GM12878 (cell line): ENCODE results near the gene CHD5. TPM values are rescaled to one million over a fixed set of nuclear protein-coding genes. Genes with fewer than 3 reads are reported as not detected.

Source experiments
- ATAC-seq: fragments of 200-7000 bp; cut with Tn5 transposase; 3 replicates; pipeline ENCODE4 v1.9.1; 2020; ENCODE audit warnings: mild to moderate bottlenecking, moderate library complexity
- BruUV-seq: library from RNA; stranded (reverse); fragments of 400-500 nt; replicated peaks from 2 replicates; lab custom pipeline; 2021; lab: Mats Ljungman, UMichigan
- CTCF ChIA-PET: fragments of 300-600 bp; sonication (Branson Sonifier 250); formaldehyde crosslinking; extraction: SDS; loops from one replicate; lab custom pipeline; 2021; ENCODE audit warnings: inconsistent platforms; lab: Yijun Ruan, JAX
- POLR2A ChIA-PET: fragments of 350-600 bp; formaldehyde crosslinking; extraction: SDS; loops from one replicate; lab custom pipeline; 2021; ENCODE audit warnings: inconsistent platforms; lab: Charles Lee
- RAD21 ChIA-PET: fragments of 300-600 bp; sonication (Branson Sonifier 250); formaldehyde crosslinking; loops from one replicate; lab custom pipeline; 2023; ENCODE audit warnings: antibody characterized with exemption; ENCODE audit not compliant: unreplicated experiment; lab: Charles Lee
- SMC1A ChIA-PET: fragments of 300-600 bp; sonication (Branson Sonifier 250); formaldehyde crosslinking; loops from one replicate; lab custom pipeline; 2023; ENCODE audit not compliant: unreplicated experiment, uncharacterized antibody; lab: Charles Lee
- DNase-seq: peaks from one replicate; pipeline ENCODE4 v3.0.0-alpha.2; 2011; ENCODE audit warnings: low read depth, low spot score
- FAIRE-seq: peaks from 3 replicates; lab custom pipeline; 2011; peaks lifted over from hg19 to GRCh38; lab: Jason Lieb, UNC
- H2AFZ ChIP-seq: 2 replicates; pipeline ENCODE4 v1.6.0; 2011; ENCODE audit warnings: low read depth, low read length, control low read depth; ENCODE audit not compliant: control insufficient read depth
- H3K27ac ChIP-seq: 2 replicates; pipeline ENCODE4 v1.5.1; 2011; ENCODE audit warnings: control low read depth; ENCODE audit not compliant: control insufficient read depth, insufficient read depth
- H3K27me3 ChIP-seq, 2 experiments: replicated peaks in 1 of 2; 2 replicates each; pipeline versions ENCODE4 v1.6.0 to v1.6.1; 2011; ENCODE audit warnings: low read length in 1 of 2; ENCODE audit not compliant: control insufficient read depth in 2 of 2, insufficient read depth in 2 of 2
- H3K36me3 ChIP-seq, 2 experiments: 2 replicates each; pipeline ENCODE4 v1.5.1; 2011; ENCODE audit warnings: low read length in 1 of 2; ENCODE audit not compliant: control insufficient read depth in 2 of 2, insufficient read depth in 2 of 2
- H3K4me1 ChIP-seq: 2 replicates; pipeline ENCODE4 v1.6.1; 2011; ENCODE audit warnings: mild to moderate bottlenecking, low read length, moderate library complexity, mixed read lengths; ENCODE audit not compliant: control insufficient read depth, insufficient read depth
- H3K4me2 ChIP-seq: 2 replicates; pipeline ENCODE4 v1.6.0; 2011; ENCODE audit warnings: control low read depth; ENCODE audit not compliant: control insufficient read depth, insufficient read depth
- H3K4me3 ChIP-seq: fragments of 200-600 bp; sonication (generic); 2 replicates; pipeline ENCODE4 v1.5.1; 2016
- H3K79me2 ChIP-seq: 2 replicates; pipeline ENCODE4 v1.6.0; 2011; ENCODE audit warnings: low read length; ENCODE audit not compliant: control insufficient read depth, insufficient read depth
- H3K9ac ChIP-seq: 2 replicates; pipeline ENCODE4 v1.8.0; 2011; ENCODE audit warnings: low read length, control low read depth, mixed read lengths; ENCODE audit not compliant: control insufficient read depth, insufficient read depth
- H3K9me3 ChIP-seq: replicated peaks from 3 replicates; pipeline ENCODE4 v1.5.1; 2011; ENCODE audit warnings: mild to moderate bottlenecking, low read length; ENCODE audit not compliant: control insufficient read depth, insufficient read depth
- H4K20me1 ChIP-seq: 2 replicates; pipeline ENCODE4 v1.6.0; 2011; ENCODE audit not compliant: control insufficient read depth, insufficient read depth
- CBX3 ChIP-seq: fragments of 200-600 bp; sonication (generic); IDR thresholded peaks from 2 replicates; pipeline ENCODE4 v1.6.1; 2016; ENCODE audit warnings: low read depth, borderline replicate concordance
- E2F4 ChIP-seq: IDR thresholded peaks from 2 replicates; pipeline ENCODE4 v1.6.1; 2012; ENCODE audit warnings: low read depth, low read length, improper control_type of control experiment
- FOS ChIP-seq: IDR thresholded peaks from 3 replicates; pipeline ENCODE4 v1.6.1; 2011; ENCODE audit warnings: borderline replicate concordance; ENCODE audit not compliant: insufficient read length; ENCODE audit errors: extremely low read depth
- FOXK2 ChIP-seq: fragments of 450-650 bp; IDR thresholded peaks from 2 replicates; pipeline ENCODE4 v1.6.1; 2017; ENCODE audit warnings: mild to moderate bottlenecking, moderate library complexity
- FOXM1 ChIP-seq: IDR thresholded peaks from 2 replicates; pipeline ENCODE4 v1.6.1; 2012; ENCODE audit warnings: low read depth, mild to moderate bottlenecking, inconsistent platforms, low read length, moderate library complexity
- HCFC1 ChIP-seq: fragments of 150-350 bp; IDR thresholded peaks from 2 replicates; pipeline ENCODE4 v1.6.1; 2014; ENCODE audit warnings: low read length
- KDM1A ChIP-seq: fragments of 200-600 bp; sonication (generic); IDR thresholded peaks from 2 replicates; pipeline ENCODE4 v1.6.1; 2016; ENCODE audit warnings: borderline replicate concordance
- MEF2B ChIP-seq: fragments of 450-650 bp; IDR thresholded peaks from 2 replicates; pipeline ENCODE4 v1.6.1; 2018; ENCODE audit warnings: mild to moderate bottlenecking, moderate library complexity; ENCODE audit not compliant: partially characterized antibody, poor library complexity, severe bottlenecking
- MXI1 ChIP-seq: fragments of 150-350 bp; IDR thresholded peaks from 2 replicates; pipeline ENCODE4 v1.6.1; 2011; ENCODE audit warnings: low read depth, mild to moderate bottlenecking, inconsistent platforms, low read length, improper control_type of control experiment
- NRF1 ChIP-seq: conservative IDR thresholded peaks from 2 replicates; pipeline ENCODE4 v1.6.1; 2011; ENCODE audit warnings: mild to moderate bottlenecking, low read depth, low read length, improper control_type of control experiment
- PKNOX1 ChIP-seq: fragments of 450-650 bp; IDR thresholded peaks from 2 replicates; pipeline ENCODE4 v1.6.1; 2016; ENCODE audit warnings: mild to moderate bottlenecking
- PRDM15 ChIP-seq: fragments of 450-650 bp; formaldehyde crosslinking; IDR thresholded peaks from 2 replicates; pipeline ENCODE4 v1.4.0; 2020; ENCODE audit warnings: mild to moderate bottlenecking, moderate library complexity
- RAD51 ChIP-seq: fragments of 450-650 bp; IDR thresholded peaks from 2 replicates; pipeline ENCODE4 v1.6.1; 2016; ENCODE audit warnings: moderate library complexity, mild to moderate bottlenecking, inconsistent platforms
- SMC3 ChIP-seq: IDR thresholded peaks from 2 replicates; pipeline ENCODE4 v1.6.1; 2011; ENCODE audit warnings: low read length, improper control_type of control experiment, borderline replicate concordance
- ZBTB11 ChIP-seq: fragments of 450-650 bp; formaldehyde crosslinking; IDR thresholded peaks from 2 replicates; pipeline ENCODE4 v1.5.0; 2022; ENCODE audit warnings: mild to moderate bottlenecking, missing genetic modification characterization
- ZNF274 ChIP-seq: IDR thresholded peaks from one replicate; pipeline ENCODE4 v1.8.0; 2011; ENCODE audit not compliant: insufficient read length, insufficient read depth
- ZSCAN29 ChIP-seq: fragments of 450-650 bp; IDR thresholded peaks from 2 replicates; pipeline ENCODE4 v1.6.1; 2017; ENCODE audit warnings: mild to moderate bottlenecking, moderate library complexity
- WGBS: methylation state at CpG from one replicate; pipeline ENCODE4 v1.1.6; 2016; ENCODE audit warnings: low lambda C conversion rate; ENCODE audit not compliant: insufficient replicate concordance, insufficient coverage; ENCODE audit errors: missing lambda C conversion rate; 5-methylcytosine and 5-hydroxymethylcytosine counted together
- in situ Hi-C: fragments of 300-500 bp; cut with MboI; formaldehyde crosslinking; loops from 9 replicates; pipeline ENCODE4 v1.14.3; 2018; ENCODE audit warnings: mixed read lengths
- intact Hi-C: fragments of 100-400 bp; cut with micrococcal nuclease; formaldehyde crosslinking; loops from one replicate; pipeline ENCODE4 v1.14.2; 2022; ENCODE audit not compliant: unreplicated experiment
- polyA plus RNA-seq, 11 experiments: library from polyadenylated mRNA; depleted of rRNA in 4 of 11; unstranded in 6 of 11; stranded (reverse) in 5 of 11; fragments of >200 nt; fragmentation: Nextera tagmentation in 4 of 11; fragmentation: Illumina TruSeq in 1 of 11; extraction: Ambion mirVana in 4 of 11; extraction: Trizol in 1 of 11; gene quantifications; 1 replicate in 1 of 11; 2 replicates in 10 of 11; pipeline versions ENCODE4 v1.2.1 to v1.2.3, GENCODE V29; 2011 to 2016; ENCODE audit warnings: inconsistent platforms in 2 of 11, missing spikeins in 2 of 11, low read depth in 1 of 11
- total RNA-seq, 4 experiments: library from RNA; depleted of rRNA in 3 of 4; stranded (reverse); fragments of >200 nt in 3 of 4; fragmentation: Illumina TruSeq in 1 of 4; extraction: Trizol in 1 of 4; gene quantifications; 2 replicates each; pipeline versions ENCODE4 v1.2.1 to v1.2.3, GENCODE V29; 2013 to 2021

The CHD5 gene
- total and polyA plus RNA-seq, 10 of the 15 experiments (the other 5 are each of a cell fraction or from before 2014, with no cell fraction given), result 0.03 to 0.49 (median 0.13) TPM; not detected in 3

- H2AFZ ChIP-seq, result no peak overlapping the region
- H3K4me1 ChIP-seq, result no peaks in the 10 kb centered on the region
- no peak overlapping the region for H3K4me3 ChIP-seq
- intact Hi-C loops, result no loop called here
- ATAC-seq, result no peak
- ChIA-PET RAD21 (no interaction called here), SMC1A (no interaction called here), CTCF (no interaction called here), POLR2A (no interaction called here)
- no peak overlapping the region for H3K27ac ChIP-seq
- H3K79me2 ChIP-seq, result no peaks in the 10 kb centered on the region
- no peak for DNase-seq
- no peak overlapping the region for H3K9ac ChIP-seq
- in situ Hi-C loops, result no loop called here
- H3K9me3 ChIP-seq, result no peaks in the 10 kb centered on the region
- FAIRE-seq, result no peak
- no TSS peak for BruUV-seq
- no peaks in the 10 kb centered on the region for H4K20me1 ChIP-seq
- no peak overlapping the region for H3K4me2 ChIP-seq
- H3K36me3 ChIP-seq, result peaks cover 0 to 8% of the 10 kb centered on the region in 2 experiments; a peak in 3 of 4 replicates
- WGBS, result 93% methylated on average over 14 of the region's 18 CpGs
- no peaks in the 10 kb centered on the region for H3K27me3 ChIP-seq
- TF ChIP-seq KDM1A, result no peak
- no peak for TF ChIP-seq FOXM1
- TF ChIP-seq ZNF274, result no peak
- no peak for TF ChIP-seq FOS
- no peak for TF ChIP-seq ZSCAN29
- TF ChIP-seq MEF2B, result no peak
- TF ChIP-seq ZBTB11 (CRISPR knock-in tag), result no peak
- TF ChIP-seq NRF1, result no peak
- no peak for TF ChIP-seq FOXK2
- TF ChIP-seq MXI1, result no peak
- no peak for TF ChIP-seq CBX3
- TF ChIP-seq PRDM15, result no peak
- TF ChIP-seq PKNOX1, result no peak
- no peak for TF ChIP-seq SMC3
- TF ChIP-seq HCFC1, result no peak
- TF ChIP-seq E2F4, result no peak
- TF ChIP-seq RAD51, result no peak
Observed at GRCh38 chr1:6090288-6090687, 89.8 kb downstream of the CHD5 start.
